BJ (cell line): ENCODE measurements around the gene TRAK2. TPM values are rescaled to one million over a fixed set of nuclear protein-coding genes. Genes with fewer than 3 reads are reported as not detected.
"Not testable (repeated sequence)": the region's sequence is repeated elsewhere in the genome, so short reads cannot be mapped to it uniquely, and the experiment has no call there.

Experiments used
- CTCF ChIA-PET: fragments of 350-600 bp; formaldehyde crosslinking; extraction: SDS; loops from one replicate; lab custom pipeline; 2021; ENCODE audit warnings: antibody characterized with exemption, inconsistent platforms; lab: Yijun Ruan, JAX
- POLR2A ChIA-PET: fragments of 300-600 bp; sonication (Branson Sonifier 250); formaldehyde crosslinking; extraction: SDS; loops from one replicate; lab custom pipeline; 2021; ENCODE audit warnings: antibody characterized with exemption; lab: Charles Lee
- DNase-seq: peaks from one replicate; pipeline ENCODE4 v3.0.0-alpha.2; 2011; ENCODE audit warnings: low read depth
- H3K27me3 ChIP-seq: 2 replicates; pipeline ENCODE4 v1.6.0; 2011; ENCODE audit warnings: low read length; ENCODE audit not compliant: control insufficient read depth, insufficient read depth
- H3K36me3 ChIP-seq: 2 replicates; pipeline ENCODE4 v1.5.1; 2011; ENCODE audit warnings: low read length; ENCODE audit not compliant: control insufficient read depth, insufficient read depth
- H3K4me3 ChIP-seq: 2 replicates; pipeline ENCODE4 v1.5.1; 2011; ENCODE audit warnings: low read depth, mild to moderate bottlenecking, control low read depth, low read length
- polyA plus RNA-seq: library from polyadenylated mRNA; depleted of rRNA; stranded (reverse); fragments of >200 nt; gene quantifications from 2 replicates; pipeline ENCODE4 v1.2.3, GENCODE V29; 2011
- TF ChIP-seq, protein P1 (sequence below): IDR thresholded peaks from 2 replicates; pipeline ENCODE4 v1.5.1; 2011; ENCODE audit warnings: low read depth, mild to moderate bottlenecking, control low read depth, inconsistent platforms, low read length, moderate library complexity; ENCODE audit not compliant: insufficient read depth

Gene TRAK2
- polyA plus RNA-seq, 1 experiment = 25.3 TPM

DNA sequence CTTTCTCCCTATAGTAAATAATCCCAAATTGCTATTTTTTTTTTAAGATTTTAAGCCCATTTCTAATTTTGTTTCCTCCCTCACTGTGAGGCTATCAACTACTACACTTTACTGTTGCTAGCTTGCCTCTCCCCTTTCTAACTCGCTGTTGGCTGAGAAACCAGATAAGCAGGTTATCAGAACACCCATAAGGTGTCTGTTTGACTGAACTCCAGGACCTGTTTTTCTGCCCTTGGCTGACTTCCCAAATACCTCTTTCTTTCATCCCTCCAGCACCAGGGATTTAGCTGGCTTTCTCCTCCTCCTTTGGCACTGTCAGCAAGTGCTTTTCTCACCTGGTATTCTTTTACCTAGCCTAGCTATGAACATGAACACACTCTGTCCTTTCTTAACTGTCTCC lies 11.1 kb downstream of the TRAK2 start:
- ChIA-PET POLR2A (no interaction called here), CTCF (interaction anchor here (0.7 kb wide), 1 partner anchor 48 kb away, joined by 4 read pairs; no protein-coding TSS in a partner anchor)
- TF ChIP-seq, protein P1, sequence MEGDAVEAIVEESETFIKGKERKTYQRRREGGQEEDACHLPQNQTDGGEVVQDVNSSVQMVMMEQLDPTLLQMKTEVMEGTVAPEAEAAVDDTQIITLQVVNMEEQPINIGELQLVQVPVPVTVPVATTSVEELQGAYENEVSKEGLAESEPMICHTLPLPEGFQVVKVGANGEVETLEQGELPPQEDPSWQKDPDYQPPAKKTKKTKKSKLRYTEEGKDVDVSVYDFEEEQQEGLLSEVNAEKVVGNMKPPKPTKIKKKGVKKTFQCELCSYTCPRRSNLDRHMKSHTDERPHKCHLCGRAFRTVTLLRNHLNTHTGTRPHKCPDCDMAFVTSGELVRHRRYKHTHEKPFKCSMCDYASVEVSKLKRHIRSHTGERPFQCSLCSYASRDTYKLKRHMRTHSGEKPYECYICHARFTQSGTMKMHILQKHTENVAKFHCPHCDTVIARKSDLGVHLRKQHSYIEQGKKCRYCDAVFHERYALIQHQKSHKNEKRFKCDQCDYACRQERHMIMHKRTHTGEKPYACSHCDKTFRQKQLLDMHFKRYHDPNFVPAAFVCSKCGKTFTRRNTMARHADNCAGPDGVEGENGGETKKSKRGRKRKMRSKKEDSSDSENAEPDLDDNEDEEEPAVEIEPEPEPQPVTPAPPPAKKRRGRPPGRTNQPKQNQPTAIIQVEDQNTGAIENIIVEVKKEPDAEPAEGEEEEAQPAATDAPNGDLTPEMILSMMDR = no peak
- DNase-seq = no peak
- H3K4me3 ChIP-seq = no peak overlapping the region
- H3K36me3 ChIP-seq = no peaks in the 10 kb centered on the region
- no peaks in the 10 kb centered on the region for H3K27me3 ChIP-seq

DNA sequence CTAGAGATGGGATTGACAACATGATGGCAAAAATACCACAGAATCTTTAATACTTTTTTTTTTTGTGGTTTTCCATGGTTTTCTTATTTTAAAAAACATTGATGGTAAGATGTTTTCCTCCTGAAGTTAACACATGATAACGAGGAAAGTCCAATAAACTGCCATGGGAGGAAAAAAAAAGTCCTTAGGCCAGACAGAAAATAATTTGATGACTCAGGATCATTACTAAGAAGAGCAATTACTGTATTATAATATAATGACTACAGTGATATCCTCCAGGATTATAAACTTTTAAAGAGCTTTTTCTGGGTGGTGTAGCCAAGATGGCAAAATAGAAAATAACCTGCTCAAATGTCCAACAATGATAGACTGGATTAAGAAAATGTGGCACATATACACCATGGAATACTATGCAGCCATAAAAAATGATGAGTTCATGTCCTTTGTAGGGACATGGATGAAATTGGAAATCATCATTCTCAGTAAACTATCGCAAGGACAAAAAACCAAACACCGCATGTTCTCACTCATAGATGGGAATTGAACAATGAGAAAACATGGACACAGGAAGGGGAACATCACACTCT lies 11.8 kb downstream of the TRAK2 start:
- POLR2A ChIA-PET, H3K4me3 ChIP-seq, H3K36me3 ChIP-seq, H3K27me3 ChIP-seq, CTCF ChIA-PET, DNase-seq: not testable (repeated sequence)

GRCh38 chr2:201436141-201436540 lies 15.1 kb downstream of the TRAK2 start:
- Histone ChIP-seq H3K27me3 (no peaks in the 10 kb centered on the region), H3K36me3 (no peaks in the 10 kb centered on the region), H3K4me3 (no peak overlapping the region)
- ChIA-PET POLR2A (no interaction called here), CTCF (no interaction called here)
- DNase-seq = no peak
- TF ChIP-seq, protein P1 = no peak

DNA sequence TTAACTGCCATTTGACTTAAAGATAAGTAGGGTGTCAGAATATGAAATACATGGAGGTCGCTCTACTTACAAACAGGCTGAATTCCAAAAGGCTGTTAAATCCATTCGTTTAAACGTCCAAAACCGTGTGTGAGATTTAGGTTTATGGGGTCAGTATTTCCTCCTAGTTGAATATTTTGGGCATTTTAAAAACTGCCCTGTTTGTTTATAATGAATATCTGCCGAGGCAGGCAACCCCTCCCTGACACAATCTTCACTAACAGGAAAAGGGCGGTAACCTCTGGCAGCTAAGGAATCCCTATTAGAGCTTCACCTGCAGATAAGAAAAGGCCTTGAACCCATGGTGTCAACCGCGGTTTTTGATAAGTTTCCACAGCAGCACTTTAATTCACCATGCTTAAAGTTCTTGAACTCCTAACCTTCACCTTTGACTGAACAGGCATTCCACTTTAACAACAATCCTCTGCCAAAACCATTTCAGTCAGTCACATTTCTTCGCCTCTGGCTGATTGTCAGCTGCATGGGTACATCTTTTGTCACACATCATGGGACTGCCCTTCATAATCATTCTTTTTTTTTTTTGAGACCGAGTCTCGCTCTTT lies 17.8 kb downstream of the TRAK2 start:
- TF ChIP-seq, protein P1 = no peak
- no peaks in the 10 kb centered on the region for H3K27me3 ChIP-seq
- H3K36me3 ChIP-seq = 0 out of 2 replicates have a peak, but pooled peaks cover 1% of the 10 kb centered on the region
- H3K4me3 ChIP-seq = no peak overlapping the region
- CTCF ChIA-PET = interaction anchor here (0.8 kb wide), 1 partner anchor 12 kb away, joined by 3 read pairs; no protein-coding TSS in a partner anchor
- POLR2A ChIA-PET = interaction anchor here (0.9 kb wide), 1 partner anchor 13 kb away, joined by 3 read pairs; no protein-coding TSS in a partner anchor
- DNase-seq = no peak

DNA sequence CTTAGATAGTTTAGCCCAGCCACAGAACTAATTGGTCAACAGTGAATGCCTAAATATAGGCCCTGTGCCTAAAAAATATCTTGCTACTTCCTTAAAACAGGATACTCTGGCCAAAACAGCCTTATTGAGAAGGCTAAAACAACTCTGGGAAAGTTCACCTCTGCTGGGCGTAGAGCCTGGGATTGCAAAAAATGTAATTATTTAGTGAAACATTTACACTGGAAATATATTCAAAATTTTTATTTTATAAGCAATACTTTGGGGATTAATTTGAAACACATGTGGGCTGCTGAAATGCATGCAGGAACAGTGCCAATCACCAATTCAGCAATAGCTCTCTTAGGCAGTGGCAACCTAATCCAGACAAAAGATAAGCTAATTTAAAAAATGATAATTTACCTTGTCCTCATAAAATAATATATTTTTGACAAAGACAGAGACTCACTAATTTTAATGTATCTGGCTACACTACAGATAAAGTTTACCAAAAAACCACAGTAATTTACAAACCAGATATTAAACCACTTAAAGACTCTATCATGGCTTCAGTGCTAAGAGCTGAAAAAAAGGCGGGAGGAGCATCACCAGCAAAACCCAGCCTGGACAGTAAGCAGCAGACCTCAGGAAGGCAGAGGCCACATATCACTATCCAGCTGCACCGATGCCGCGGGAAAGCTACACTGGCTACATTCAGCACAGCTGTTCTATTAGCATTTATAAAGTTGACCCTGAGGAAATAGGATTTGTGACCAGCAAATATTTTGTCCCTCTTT lies 18.5 kb downstream of the TRAK2 start:
- Histone ChIP-seq H3K4me3 (no peak overlapping the region), H3K27me3 (no peaks in the 10 kb centered on the region), H3K36me3 (0 out of 2 replicates have a peak, but pooled peaks cover 1% of the 10 kb centered on the region)
- ChIA-PET POLR2A (interaction anchor here (0.9 kb wide), 1 partner anchor 14 kb away, joined by 3 read pairs; no protein-coding TSS in a partner anchor), CTCF (interaction anchor here (0.8 kb wide), 1 partner anchor 11 kb away, joined by 3 read pairs; no protein-coding TSS in a partner anchor)
- TF ChIP-seq, protein P1 = no peak
- no peak for DNase-seq
